ENCODE results near the gene LRFN3.
A peak's percentile ranks its signal among the peaks of the same experiment; 100 is the strongest.

Gene LRFN3

DNA sequence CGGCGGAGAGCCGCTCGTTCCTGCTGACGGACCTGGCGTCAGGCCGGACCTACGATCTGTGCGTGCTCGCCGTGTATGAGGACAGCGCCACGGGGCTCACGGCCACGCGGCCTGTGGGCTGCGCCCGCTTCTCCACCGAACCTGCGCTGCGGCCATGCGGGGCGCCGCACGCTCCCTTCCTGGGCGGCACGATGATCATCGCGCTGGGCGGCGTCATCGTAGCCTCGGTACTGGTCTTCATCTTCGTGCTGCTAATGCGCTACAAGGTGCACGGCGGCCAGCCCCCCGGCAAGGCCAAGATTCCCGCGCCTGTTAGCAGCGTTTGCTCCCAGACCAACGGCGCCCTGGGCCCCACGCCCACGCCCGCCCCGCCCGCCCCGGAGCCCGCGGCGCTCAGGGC is 8.4 kb downstream of the LRFN3 start (continued):
- TF ChIP-seq, protein P1, sequence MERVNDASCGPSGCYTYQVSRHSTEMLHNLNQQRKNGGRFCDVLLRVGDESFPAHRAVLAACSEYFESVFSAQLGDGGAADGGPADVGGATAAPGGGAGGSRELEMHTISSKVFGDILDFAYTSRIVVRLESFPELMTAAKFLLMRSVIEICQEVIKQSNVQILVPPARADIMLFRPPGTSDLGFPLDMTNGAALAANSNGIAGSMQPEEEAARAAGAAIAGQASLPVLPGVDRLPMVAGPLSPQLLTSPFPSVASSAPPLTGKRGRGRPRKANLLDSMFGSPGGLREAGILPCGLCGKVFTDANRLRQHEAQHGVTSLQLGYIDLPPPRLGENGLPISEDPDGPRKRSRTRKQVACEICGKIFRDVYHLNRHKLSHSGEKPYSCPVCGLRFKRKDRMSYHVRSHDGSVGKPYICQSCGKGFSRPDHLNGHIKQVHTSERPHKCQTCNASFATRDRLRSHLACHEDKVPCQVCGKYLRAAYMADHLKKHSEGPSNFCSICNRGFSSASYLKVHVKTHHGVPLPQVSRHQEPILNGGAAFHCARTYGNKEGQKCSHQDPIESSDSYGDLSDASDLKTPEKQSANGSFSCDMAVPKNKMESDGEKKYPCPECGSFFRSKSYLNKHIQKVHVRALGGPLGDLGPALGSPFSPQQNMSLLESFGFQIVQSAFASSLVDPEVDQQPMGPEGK (CRISPR knock-in tag; IDR thresholded peaks at IDR 0.05; ENCODE audit: borderline replicate concordance) = no peak

- ATAC-seq = no peak
- no peak for TF ChIP-seq SNAI2 (CRISPR knock-in tag; IDR thresholded peaks at IDR 0.05)
- TF ChIP-seq ZNF70 (CRISPR knock-in tag; IDR thresholded peaks at IDR 0.05) = no peak
- TF ChIP-seq GLIS3 (CRISPR knock-in tag; IDR thresholded peaks at IDR 0.05) = no peak
- TF ChIP-seq, protein P1 (CRISPR knock-in tag; IDR thresholded peaks at IDR 0.05; ENCODE audit: borderline replicate concordance) = no peak
- TF ChIP-seq TOX (CRISPR knock-in tag; IDR thresholded peaks at IDR 0.05; ENCODE audit: borderline replicate concordance) = no peak
- TF ChIP-seq ZC3H10 (CRISPR knock-in tag; IDR thresholded peaks at IDR 0.05) = no peak
- TF ChIP-seq ARNTL (CRISPR knock-in tag; IDR thresholded peaks at IDR 0.05; ENCODE audit: borderline replicate concordance, low read depth) = no peak
- TF ChIP-seq ZNF565 (CRISPR knock-in tag; conservative IDR thresholded peaks at IDR 0.05; ENCODE audit: low read depth) = no peak
- no peak for TF ChIP-seq ESRRG (CRISPR knock-in tag; IDR thresholded peaks at IDR 0.05)
- TF ChIP-seq PPARA (CRISPR knock-in tag; IDR thresholded peaks at IDR 0.05; ENCODE audit: borderline replicate concordance) = no peak
- TF ChIP-seq BACH2 (CRISPR knock-in tag; IDR thresholded peaks at IDR 0.05; ENCODE audit: borderline replicate concordance) = no peak
These were observed 9.1 kb downstream of the LRFN3 start for GRCh38 chr19:35945121-35945790.

DNA sequence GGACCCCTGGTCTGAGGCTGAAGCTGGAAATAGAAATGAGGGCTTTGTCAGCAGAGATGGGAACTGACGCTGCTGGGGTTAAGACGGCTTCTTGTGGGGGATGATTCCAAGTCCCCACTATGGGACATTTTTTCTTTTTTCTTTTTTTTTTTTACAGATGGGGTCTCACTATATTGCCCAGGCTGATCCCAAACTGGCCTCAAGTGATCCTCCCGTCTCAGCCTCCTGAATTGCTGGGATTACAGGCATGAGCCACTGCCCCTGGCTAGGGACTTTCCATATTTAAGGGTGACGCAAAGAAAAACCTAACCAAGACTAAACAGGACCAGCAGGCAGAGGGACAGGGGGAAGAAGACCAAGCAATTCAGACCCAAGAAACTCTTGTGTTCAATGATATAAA is 10.0 kb downstream of the LRFN3 start:
- no peak for ATAC-seq
- TF ChIP-seq TCF4 (CRISPR knock-in tag; IDR thresholded peaks at IDR 0.05; ENCODE audit: borderline replicate concordance) = no peak
- TF ChIP-seq PPARA (CRISPR knock-in tag; IDR thresholded peaks at IDR 0.05; ENCODE audit: borderline replicate concordance) = no peak
- no peak for TF ChIP-seq GLIS3 (CRISPR knock-in tag; IDR thresholded peaks at IDR 0.05)
- no peak for TF ChIP-seq TSHZ2 (CRISPR knock-in tag; IDR thresholded peaks at IDR 0.05)
- no peak for TF ChIP-seq ZNF70 (CRISPR knock-in tag; IDR thresholded peaks at IDR 0.05)
- no peak for TF ChIP-seq ZNF565 (CRISPR knock-in tag; conservative IDR thresholded peaks at IDR 0.05; ENCODE audit: low read depth)
- TF ChIP-seq ZFP30 (CRISPR knock-in tag; IDR thresholded peaks at IDR 0.05) = no peak
- TF ChIP-seq, protein P1 (CRISPR knock-in tag; IDR thresholded peaks at IDR 0.05; ENCODE audit: borderline replicate concordance) = no peak
- TF ChIP-seq ZC3H10 (CRISPR knock-in tag; IDR thresholded peaks at IDR 0.05) = no peak
- TF ChIP-seq SNAI2 (CRISPR knock-in tag; IDR thresholded peaks at IDR 0.05) = no peak
- TF ChIP-seq, protein P2, sequence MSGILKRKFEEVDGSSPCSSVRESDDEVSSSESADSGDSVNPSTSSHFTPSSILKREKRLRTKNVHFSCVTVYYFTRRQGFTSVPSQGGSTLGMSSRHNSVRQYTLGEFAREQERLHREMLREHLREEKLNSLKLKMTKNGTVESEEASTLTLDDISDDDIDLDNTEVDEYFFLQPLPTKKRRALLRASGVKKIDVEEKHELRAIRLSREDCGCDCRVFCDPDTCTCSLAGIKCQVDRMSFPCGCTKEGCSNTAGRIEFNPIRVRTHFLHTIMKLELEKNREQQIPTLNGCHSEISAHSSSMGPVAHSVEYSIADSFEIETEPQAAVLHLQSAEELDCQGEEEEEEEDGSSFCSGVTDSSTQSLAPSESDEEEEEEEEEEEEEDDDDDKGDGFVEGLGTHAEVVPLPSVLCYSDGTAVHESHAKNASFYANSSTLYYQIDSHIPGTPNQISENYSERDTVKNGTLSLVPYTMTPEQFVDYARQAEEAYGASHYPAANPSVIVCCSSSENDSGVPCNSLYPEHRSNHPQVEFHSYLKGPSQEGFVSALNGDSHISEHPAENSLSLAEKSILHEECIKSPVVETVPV (CRISPR knock-in tag; IDR thresholded peaks at IDR 0.05) = no peak

DNA sequence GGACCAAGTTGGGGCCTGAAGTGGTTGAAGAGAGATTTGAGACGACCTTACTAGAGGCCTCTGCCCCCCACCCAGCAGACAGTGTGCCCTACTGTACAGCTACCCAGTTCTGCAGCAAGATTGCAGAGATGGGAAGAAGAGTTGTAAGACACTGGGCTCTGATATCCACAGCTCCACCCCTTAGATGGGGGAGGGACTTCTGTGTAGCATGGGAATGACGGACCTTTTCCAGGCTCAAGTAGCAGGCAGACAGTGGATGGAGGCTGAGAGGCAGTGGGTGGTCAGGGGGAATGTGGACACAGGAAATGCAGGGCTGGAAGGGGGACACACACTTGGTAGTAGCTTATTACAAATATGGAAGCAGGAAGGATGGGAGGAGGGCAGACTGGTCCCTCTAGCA is 13.0 kb downstream of the LRFN3 start:
- ATAC-seq = peak; percentile 11; the same call in 1 of the 3 replicates
- TF ChIP-seq ZFP3 (CRISPR knock-in tag; IDR thresholded peaks at IDR 0.05) (no peak), ZNF70 (CRISPR knock-in tag; IDR thresholded peaks at IDR 0.05) (no peak), BACH2 (CRISPR knock-in tag; IDR thresholded peaks at IDR 0.05; ENCODE audit: borderline replicate concordance) (no peak), PPARA (CRISPR knock-in tag; IDR thresholded peaks at IDR 0.05; ENCODE audit: borderline replicate concordance) (no peak), CREB5 (CRISPR knock-in tag; IDR thresholded peaks at IDR 0.05; ENCODE audit: low read depth) (no peak), ZC3H10 (CRISPR knock-in tag; IDR thresholded peaks at IDR 0.05) (no peak), ISL1 (CRISPR knock-in tag; IDR thresholded peaks at IDR 0.05) (no peak), OSR1 (CRISPR knock-in tag; IDR thresholded peaks at IDR 0.05) (no peak), ZNF8 (CRISPR knock-in tag; IDR thresholded peaks at IDR 0.05) (no peak), GLIS3 (CRISPR knock-in tag; IDR thresholded peaks at IDR 0.05) (no peak), CSDC2 (CRISPR knock-in tag; IDR thresholded peaks at IDR 0.05) (no peak)
- TF ChIP-seq, protein P2 (CRISPR knock-in tag; IDR thresholded peaks at IDR 0.05) = no peak

Data from SK-N-SH treated with all-trans-retinoic acid at 6 μM for 48 hours (cell line).